Loucy (cell line): ENCODE measurements around the gene PHETA2.

Experiments used
- H2AFZ ChIP-seq: fragments of 200-600 bp; sonication (generic); 2 replicates; pipeline ENCODE4 v1.6.0; 2016; ENCODE audit warnings: antibody characterized with exemption, mild to moderate bottlenecking, low read length, moderate library complexity
- H3F3A ChIP-seq: fragments of 200-600 bp; 2 replicates; pipeline ENCODE4 v1.6.0; 2016; ENCODE audit warnings: antibody characterized with exemption, low read depth, mild to moderate bottlenecking
- H3K27me3 ChIP-seq: fragments of 200-600 bp; sonication (generic); 2 replicates; pipeline ENCODE4 v1.6.1; 2014; ENCODE audit warnings: low read length, mild to moderate bottlenecking; ENCODE audit not compliant: insufficient read depth, poor library complexity, severe bottlenecking
- H3K36me3 ChIP-seq: fragments of 200-600 bp; sonication (generic); 2 replicates; pipeline ENCODE4 v1.6.1; 2016; ENCODE audit warnings: low read length; ENCODE audit not compliant: insufficient read depth
- H3K4me1 ChIP-seq: fragments of 200-600 bp; sonication (generic); 2 replicates; pipeline ENCODE4 v1.5.1; 2014; ENCODE audit warnings: low read length, mild to moderate bottlenecking; ENCODE audit not compliant: insufficient read depth, poor library complexity, severe bottlenecking
- H3K4me2 ChIP-seq: fragments of 200-600 bp; sonication (generic); 2 replicates; pipeline ENCODE4 v1.6.0; 2014; ENCODE audit warnings: antibody characterized with exemption, low read length, low read depth, mild to moderate bottlenecking; ENCODE audit not compliant: poor library complexity, severe bottlenecking
- H3K4me3 ChIP-seq: fragments of 200-600 bp; sonication (generic); 2 replicates; pipeline ENCODE4 v1.5.1; 2014; ENCODE audit warnings: low read length, mild to moderate bottlenecking, mixed read lengths; ENCODE audit not compliant: poor library complexity, severe bottlenecking
- H3K79me2 ChIP-seq: fragments of 200-600 bp; sonication (generic); 2 replicates; pipeline ENCODE4 v1.6.1; 2014; ENCODE audit warnings: low read length; ENCODE audit not compliant: insufficient read depth
- H3K9ac ChIP-seq: fragments of 200-600 bp; sonication (generic); 2 replicates; pipeline ENCODE4 v1.6.0; 2014; ENCODE audit warnings: mild to moderate bottlenecking, low read depth, low read length, moderate library complexity; ENCODE audit not compliant: poor library complexity, severe bottlenecking
- H3K9me2 ChIP-seq: fragments of 200-600 bp; sonication (generic); replicated peaks from 2 replicates; pipeline ENCODE4 v1.6.1; 2016; ENCODE audit warnings: low read depth, low read length, mixed read lengths
- H3K9me3 ChIP-seq: fragments of 200-600 bp; sonication (generic); 2 replicates; pipeline ENCODE4 v1.6.1; 2014; ENCODE audit warnings: mild to moderate bottlenecking, antibody characterized with exemption, low read length, low read depth; ENCODE audit not compliant: insufficient read depth
- H4K20me1 ChIP-seq: fragments of 200-600 bp; sonication (generic); 2 replicates; pipeline ENCODE4 v1.6.0; 2014; ENCODE audit warnings: antibody characterized with exemption, low read length, mild to moderate bottlenecking; ENCODE audit not compliant: insufficient read depth, poor library complexity, severe bottlenecking
- EZH2phosphoT487 ChIP-seq: fragments of 200-600 bp; IDR thresholded peaks from 2 replicates; pipeline ENCODE4 v1.6.1; 2018; ENCODE audit warnings: antibody characterized with exemption, mild to moderate bottlenecking, moderate library complexity, borderline replicate concordance
- TF ChIP-seq, protein P1 (sequence below): fragments of 200-600 bp; sonication (generic); conservative IDR thresholded peaks from 2 replicates; pipeline ENCODE4 v1.5.1; 2014; ENCODE audit warnings: mild to moderate bottlenecking, antibody characterized with exemption, low read length

The PHETA2 gene

DNA sequence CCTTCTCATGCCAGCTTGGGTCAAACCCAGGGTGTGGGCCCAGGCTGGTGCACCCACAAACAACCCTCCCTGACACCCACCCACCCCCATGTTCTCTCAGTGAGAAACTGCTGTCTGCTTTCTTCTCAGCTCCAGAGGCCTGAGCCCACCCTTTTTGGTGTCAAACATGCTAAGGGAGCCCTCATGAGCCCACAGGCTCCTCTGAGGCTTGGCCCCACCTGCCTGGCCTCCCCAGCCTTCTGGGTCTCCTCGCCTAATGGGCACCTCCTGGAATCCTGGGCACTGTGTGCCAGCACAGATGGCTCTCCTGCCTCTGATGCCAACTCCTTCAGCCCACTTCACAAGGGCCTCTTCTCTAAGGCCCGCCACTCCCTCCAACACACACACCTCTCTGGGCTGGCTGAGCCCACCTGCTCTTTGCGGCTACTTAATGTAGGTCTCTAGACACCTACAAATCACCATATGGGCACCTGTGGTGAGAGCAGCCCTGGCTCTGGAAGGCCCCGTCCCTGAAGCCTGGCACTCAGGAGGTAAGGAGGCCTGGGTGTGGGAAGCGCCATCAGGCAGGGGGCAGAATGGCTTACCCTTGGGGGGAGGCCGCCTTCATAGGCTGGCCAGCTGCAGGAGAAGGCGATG is 7.8 kb upstream of the PHETA2 start:
- H3K4me2 ChIP-seq: no peak overlapping the region
- H3F3A ChIP-seq: no peaks in the 10 kb centered on the region
- no peaks in the 10 kb centered on the region for H3K27me3 ChIP-seq
- H4K20me1 ChIP-seq: no peaks in the 10 kb centered on the region
- H3K9me3 ChIP-seq: no peaks in the 10 kb centered on the region
- no peaks in the 10 kb centered on the region for H3K9me2 ChIP-seq
- H3K36me3 ChIP-seq: no peaks in the 10 kb centered on the region
- no peak for TF ChIP-seq EZH2phosphoT487
- H3K79me2 ChIP-seq: peaks cover 7% of the 10 kb centered on the region; the same call in 1 of the 2 replicates
- peaks cover 8% of the 10 kb centered on the region for H3K4me1 ChIP-seq
- no peak overlapping the region for H3K9ac ChIP-seq
- H2AFZ ChIP-seq: no peak overlapping the region
- no peak overlapping the region for H3K4me3 ChIP-seq

DNA sequence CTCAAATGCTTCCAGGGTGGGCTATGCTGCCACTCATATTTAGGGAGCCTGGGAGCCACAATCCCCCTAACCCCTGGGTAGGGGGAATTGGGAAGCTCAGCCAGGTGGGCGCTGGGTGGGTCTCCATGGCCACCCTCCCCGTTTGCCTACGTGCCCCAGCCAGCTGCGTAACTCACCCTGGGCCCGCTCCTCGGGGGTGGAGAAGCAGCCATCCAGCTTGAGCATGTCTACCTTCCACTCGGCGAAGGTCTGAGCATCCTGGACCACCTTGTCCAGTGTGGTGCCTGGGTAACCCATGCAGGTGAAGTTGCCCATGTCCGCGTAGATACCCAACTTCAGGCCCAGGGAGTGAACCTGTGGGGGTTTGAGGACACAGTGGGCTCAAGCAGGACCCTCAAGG is 7.1 kb upstream of the PHETA2 start:
- Histone ChIP-seq H4K20me1 (no peaks in the 10 kb centered on the region), H3K79me2 (peaks cover 7% of the 10 kb centered on the region; the same call in 1 of the 2 replicates), H3K4me3 (no peak overlapping the region), H3K36me3 (no peaks in the 10 kb centered on the region), H3K4me2 (no peak overlapping the region), H3F3A (no peaks in the 10 kb centered on the region), H3K9me3 (no peaks in the 10 kb centered on the region), H2AFZ (no peak overlapping the region), H3K27me3 (no peaks in the 10 kb centered on the region), H3K4me1 (peaks cover 8% of the 10 kb centered on the region), H3K9ac (no peak overlapping the region), H3K9me2 (no peaks in the 10 kb centered on the region)
- TF ChIP-seq, protein P1, sequence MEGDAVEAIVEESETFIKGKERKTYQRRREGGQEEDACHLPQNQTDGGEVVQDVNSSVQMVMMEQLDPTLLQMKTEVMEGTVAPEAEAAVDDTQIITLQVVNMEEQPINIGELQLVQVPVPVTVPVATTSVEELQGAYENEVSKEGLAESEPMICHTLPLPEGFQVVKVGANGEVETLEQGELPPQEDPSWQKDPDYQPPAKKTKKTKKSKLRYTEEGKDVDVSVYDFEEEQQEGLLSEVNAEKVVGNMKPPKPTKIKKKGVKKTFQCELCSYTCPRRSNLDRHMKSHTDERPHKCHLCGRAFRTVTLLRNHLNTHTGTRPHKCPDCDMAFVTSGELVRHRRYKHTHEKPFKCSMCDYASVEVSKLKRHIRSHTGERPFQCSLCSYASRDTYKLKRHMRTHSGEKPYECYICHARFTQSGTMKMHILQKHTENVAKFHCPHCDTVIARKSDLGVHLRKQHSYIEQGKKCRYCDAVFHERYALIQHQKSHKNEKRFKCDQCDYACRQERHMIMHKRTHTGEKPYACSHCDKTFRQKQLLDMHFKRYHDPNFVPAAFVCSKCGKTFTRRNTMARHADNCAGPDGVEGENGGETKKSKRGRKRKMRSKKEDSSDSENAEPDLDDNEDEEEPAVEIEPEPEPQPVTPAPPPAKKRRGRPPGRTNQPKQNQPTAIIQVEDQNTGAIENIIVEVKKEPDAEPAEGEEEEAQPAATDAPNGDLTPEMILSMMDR: no peak
- TF ChIP-seq EZH2phosphoT487: no peak

DNA sequence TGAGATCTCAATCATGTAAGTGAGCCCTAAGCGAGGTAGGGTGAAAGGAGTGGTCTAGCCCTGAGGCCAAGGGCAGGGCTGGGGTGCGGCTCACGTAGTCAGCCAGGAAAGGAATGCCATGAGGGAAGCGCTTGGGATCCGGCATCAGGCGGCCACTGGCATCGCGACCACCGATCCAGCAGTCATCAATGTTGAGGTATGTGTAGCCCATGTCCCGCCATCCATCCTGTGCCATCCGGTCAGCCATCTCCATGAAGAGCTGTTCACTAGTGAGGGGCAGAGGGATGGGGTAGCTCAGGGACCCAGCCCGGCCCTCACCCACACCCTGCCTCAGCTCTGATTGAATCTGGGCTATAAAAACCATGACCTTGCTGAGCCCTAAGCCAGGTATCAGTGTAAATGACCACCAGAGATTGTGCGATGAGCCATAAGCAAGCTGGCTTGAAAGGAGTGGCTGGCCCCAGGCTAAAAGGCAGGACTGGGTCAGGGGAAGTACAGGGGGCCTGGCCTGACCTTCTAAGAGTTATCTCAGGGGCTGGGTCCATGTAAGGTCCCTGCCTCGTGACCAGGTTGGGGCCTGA is 6.3 kb upstream of the PHETA2 start:
- Histone ChIP-seq H3K4me2 (no peak overlapping the region), H3K27me3 (no peaks in the 10 kb centered on the region), H3K9ac (no peak overlapping the region), H3K4me1 (peaks cover 8% of the 10 kb centered on the region), H2AFZ (no peak overlapping the region), H3K9me2 (no peaks in the 10 kb centered on the region), H3K9me3 (no peaks in the 10 kb centered on the region), H4K20me1 (no peaks in the 10 kb centered on the region), H3K4me3 (no peak overlapping the region), H3F3A (no peaks in the 10 kb centered on the region), H3K79me2 (peaks cover 7% of the 10 kb centered on the region; the same call in 1 of the 2 replicates), H3K36me3 (no peaks in the 10 kb centered on the region)
- TF ChIP-seq EZH2phosphoT487: no peak
- TF ChIP-seq, protein P1: no peak

DNA sequence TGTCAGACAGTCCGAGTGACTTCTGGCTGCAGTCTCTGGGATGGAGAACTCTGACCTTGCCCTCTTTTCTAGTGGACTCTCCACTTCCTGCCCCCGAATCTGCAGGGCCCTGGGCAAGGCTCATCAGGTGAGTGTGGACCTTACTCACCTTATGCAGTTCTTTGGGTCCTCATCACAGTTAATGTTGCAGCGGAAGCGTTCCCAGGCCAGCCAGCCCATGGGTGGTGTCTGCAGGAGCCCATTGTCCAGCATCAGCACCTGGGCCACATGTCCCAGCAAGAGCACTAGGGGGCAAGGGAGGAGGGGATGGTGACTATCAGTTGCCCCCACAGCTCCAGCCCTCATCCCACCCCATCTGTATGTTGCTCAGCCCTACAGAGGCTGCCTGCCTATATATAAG is 5.8 kb upstream of the PHETA2 start:
- Histone ChIP-seq H4K20me1 (no peaks in the 10 kb centered on the region), H3K4me1 (peaks cover 8% of the 10 kb centered on the region), H3K27me3 (no peaks in the 10 kb centered on the region), H3K9me2 (no peaks in the 10 kb centered on the region), H3K9ac (no peak overlapping the region), H3K9me3 (no peaks in the 10 kb centered on the region), H3K36me3 (no peaks in the 10 kb centered on the region), H3F3A (no peaks in the 10 kb centered on the region), H3K4me2 (no peak overlapping the region), H3K4me3 (no peak overlapping the region), H2AFZ (no peak overlapping the region), H3K79me2 (peaks cover 7% of the 10 kb centered on the region; the same call in 1 of the 2 replicates)
- no peak for TF ChIP-seq EZH2phosphoT487
